Stimulated activated CD8-positive, alpha-beta memory T cell treated with anti-CD3 and anti-CD28 coated beads, Interleukin-7, amount 100 ng/mL, for 1 hour (primary cell): ENCODE measurements around the gene FRY.
A peak's percentile ranks its signal among the peaks of the same experiment; 100 is the strongest.
"Not testable (repeated sequence)": the region's sequence is repeated elsewhere in the genome, so short reads cannot be mapped to it uniquely, and the experiment has no call there.

Experiments used
- DNase-seq, 2 donors: peaks; one replicate each; pipeline ENCODE4 v3.0.0-alpha.2; 2020; ENCODE audit warnings: low read depth in 2 of 2

FRY gene

GRCh38 chr13:32031025-32031814, at the start of gene FRY:
TSS of gene FRY (plus strand) at chr13:32031774. CDS start at chr13:32031796, 22 bp downstream.
- DNase-seq, result peak; percentile 5 to 11

GRCh38 chr13:31982124-31982523, 49.5 kb upstream of the FRY start:
- no peak for DNase-seq

GRCh38 chr13:31982540-31982939, 49.0 kb upstream of the FRY start:
- DNase-seq, result no peak

GRCh38 chr13:31983696-31984095, 47.9 kb upstream of the FRY start:
- not testable (repeated sequence) for DNase-seq

- DNase-seq, result not testable (repeated sequence)
These were observed 47.2 kb upstream of the FRY start for GRCh38 chr13:31984388-31984787.

- no peak for DNase-seq
These were observed 44.7 kb upstream of the FRY start for GRCh38 chr13:31986676-31987470.

- DNase-seq, result no peak
These were observed 43.9 kb upstream of the FRY start for GRCh38 chr13:31987535-31988170.

- DNase-seq, result not testable (repeated sequence)
These were observed 37.2 kb upstream of the FRY start for GRCh38 chr13:31994367-31994766.

- DNase-seq, result no peak
These were observed 35.0 kb upstream of the FRY start for GRCh38 chr13:31996601-31997000.

GRCh38 chr13:31997641-31998040, 33.9 kb upstream of the FRY start:
- no peak for DNase-seq

- no peak for DNase-seq
These were observed 33.4 kb upstream of the FRY start for GRCh38 chr13:31998131-31998530.

- not testable (repeated sequence) for DNase-seq
These were observed 30.8 kb upstream of the FRY start for GRCh38 chr13:32000754-32001153.

GRCh38 chr13:32001154-32001768, 30.3 kb upstream of the FRY start:
- DNase-seq, result no peak

GRCh38 chr13:32001769-32002168, 29.8 kb upstream of the FRY start:
- no peak for DNase-seq

- DNase-seq, result no peak
These were observed 28.7 kb upstream of the FRY start for GRCh38 chr13:32002873-32003272.

- no peak for DNase-seq
These were observed 24.1 kb upstream of the FRY start for GRCh38 chr13:32007494-32007893.

GRCh38 chr13:32008518-32009175, 22.9 kb upstream of the FRY start:
- no peak for DNase-seq

- no peak for DNase-seq
These were observed 22.2 kb upstream of the FRY start for GRCh38 chr13:32009362-32009761.

GRCh38 chr13:32010136-32010535, 21.4 kb upstream of the FRY start:
- DNase-seq, result no peak

- DNase-seq, result no peak
These were observed 19.6 kb upstream of the FRY start for GRCh38 chr13:32011971-32012370.

- no peak for DNase-seq
These were observed 18.4 kb upstream of the FRY start for GRCh38 chr13:32013181-32013580.

- no peak for DNase-seq
These were observed 15.5 kb upstream of the FRY start for GRCh38 chr13:32016119-32016518.
